ENCODE measurements around the gene NCKIPSD. TPM values are rescaled to one million over a fixed set of nuclear protein-coding genes. Genes with fewer than 3 reads are reported as not detected.

The NCKIPSD gene
- total RNA-seq, 1 experiment from 2014 or later = 26.9 TPM

DNA sequence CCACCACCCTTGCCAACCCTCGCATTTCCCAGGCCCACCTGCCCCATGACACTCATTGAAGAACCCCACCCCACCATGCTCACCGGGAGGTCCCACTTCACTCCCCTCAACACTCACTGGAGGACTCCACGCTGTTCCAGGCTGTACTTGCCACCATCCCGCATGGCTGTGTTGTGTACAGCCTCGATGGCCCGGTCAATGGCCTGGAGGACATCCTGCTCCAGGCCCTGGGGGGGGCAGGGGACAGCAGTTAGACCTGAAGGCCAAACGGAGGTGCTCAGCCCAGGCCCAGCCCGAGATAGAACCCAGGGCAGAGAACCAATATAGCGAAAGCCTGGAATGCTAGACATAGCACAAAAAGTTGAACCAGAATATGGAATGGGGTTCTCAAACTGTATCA is 2.9 kb downstream of the NCKIPSD start:
- POLR2A ChIA-PET = interaction anchor here (0.9 to 2.8 kb wide), 11 partner anchors 8 to 84 kb away, joined by 3 to 32 read pairs (median 8); partner anchors contain the start of genes CELSR3, IP6K2 and SLC26A6
- BruUV-seq (replicated peaks) = no TSS peak
- H3K27me3 Mint-ChIP-seq (ENCODE audit: insufficient read depth, unreplicated experiment) = no peaks in the 10 kb centered on the region
- peaks cover 36% of the 10 kb centered on the region for H3K4me1 Mint-ChIP-seq (ENCODE audit: insufficient read depth, unreplicated experiment)
- no peak for DNase-seq (ENCODE audit: unreplicated experiment)
- peak overlapping the region; percentile 13 for H3K27ac Mint-ChIP-seq (ENCODE audit: low read depth, unreplicated experiment)
- H3K4me3 Mint-ChIP-seq (ENCODE audit: unreplicated experiment) = no peak overlapping the region
- CTCF ChIA-PET = interaction anchor here (1.7 to 2.8 kb wide), 4 partner anchors 10 to 124 kb away, joined by 6 to 18 read pairs (median 14); partner anchors contain the start of gene CELSR3
- intact Hi-C loops (cut with micrococcal nuclease) = loop anchor here (10.0 kb wide), 1 partner anchor 128 kb away; the partner anchor contains the start of gene PFKFB4
- TF ChIP-seq, protein P1, sequence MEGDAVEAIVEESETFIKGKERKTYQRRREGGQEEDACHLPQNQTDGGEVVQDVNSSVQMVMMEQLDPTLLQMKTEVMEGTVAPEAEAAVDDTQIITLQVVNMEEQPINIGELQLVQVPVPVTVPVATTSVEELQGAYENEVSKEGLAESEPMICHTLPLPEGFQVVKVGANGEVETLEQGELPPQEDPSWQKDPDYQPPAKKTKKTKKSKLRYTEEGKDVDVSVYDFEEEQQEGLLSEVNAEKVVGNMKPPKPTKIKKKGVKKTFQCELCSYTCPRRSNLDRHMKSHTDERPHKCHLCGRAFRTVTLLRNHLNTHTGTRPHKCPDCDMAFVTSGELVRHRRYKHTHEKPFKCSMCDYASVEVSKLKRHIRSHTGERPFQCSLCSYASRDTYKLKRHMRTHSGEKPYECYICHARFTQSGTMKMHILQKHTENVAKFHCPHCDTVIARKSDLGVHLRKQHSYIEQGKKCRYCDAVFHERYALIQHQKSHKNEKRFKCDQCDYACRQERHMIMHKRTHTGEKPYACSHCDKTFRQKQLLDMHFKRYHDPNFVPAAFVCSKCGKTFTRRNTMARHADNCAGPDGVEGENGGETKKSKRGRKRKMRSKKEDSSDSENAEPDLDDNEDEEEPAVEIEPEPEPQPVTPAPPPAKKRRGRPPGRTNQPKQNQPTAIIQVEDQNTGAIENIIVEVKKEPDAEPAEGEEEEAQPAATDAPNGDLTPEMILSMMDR (IDR thresholded peaks at IDR 0.05; ENCODE audit: unreplicated experiment) = no peak
- peaks cover 63% of the 10 kb centered on the region for H3K36me3 Mint-ChIP-seq (ENCODE audit: insufficient read depth, unreplicated experiment)
- no peaks in the 10 kb centered on the region for H3K9me3 Mint-ChIP-seq (ENCODE audit: unreplicated experiment)

GRCh38 chr3:48681974-48682610 is 3.6 kb downstream of the NCKIPSD start:
- no peak for DNase-seq (ENCODE audit: unreplicated experiment)
- H3K36me3 Mint-ChIP-seq (ENCODE audit: insufficient read depth, unreplicated experiment) = peaks cover 63% of the 10 kb centered on the region
- H3K27me3 Mint-ChIP-seq (ENCODE audit: insufficient read depth, unreplicated experiment) = no peaks in the 10 kb centered on the region
- no peak overlapping the region for H3K4me3 Mint-ChIP-seq (ENCODE audit: unreplicated experiment)
- ChIA-PET POLR2A (interaction anchor here (0.7 to 1.0 kb wide), 2 partner anchors 12 to 58 kb away, joined by 3 read pairs; no protein-coding TSS in a partner anchor), CTCF (interaction anchor here (0.6 to 0.7 kb wide), 2 partner anchors 58 to 1108 kb away, joined by 3 to 4 read pairs; no protein-coding TSS in a partner anchor)
- no peaks in the 10 kb centered on the region for H3K9me3 Mint-ChIP-seq (ENCODE audit: unreplicated experiment)
- BruUV-seq (replicated peaks) = no TSS peak
- H3K4me1 Mint-ChIP-seq (ENCODE audit: insufficient read depth, unreplicated experiment) = peaks cover 36% of the 10 kb centered on the region
- intact Hi-C loops (cut with micrococcal nuclease) = loop anchor here (10.0 kb wide), 1 partner anchor 127 kb away; the partner anchor contains the start of gene PFKFB4
- TF ChIP-seq, protein P1 (IDR thresholded peaks at IDR 0.05; ENCODE audit: unreplicated experiment) = no peak
- peak overlapping the region; percentile 13 for H3K27ac Mint-ChIP-seq (ENCODE audit: low read depth, unreplicated experiment)

GRCh38 chr3:48681541-48681880 is 4.2 kb downstream of the NCKIPSD start:
- BruUV-seq (replicated peaks) = no TSS peak
- intact Hi-C loops (cut with micrococcal nuclease) = loop anchor here (10.0 kb wide), 1 partner anchor 127 kb away; the partner anchor contains the start of gene PFKFB4
- TF ChIP-seq, protein P1 (IDR thresholded peaks at IDR 0.05; ENCODE audit: unreplicated experiment) = no peak
- Mint-ChIP-seq H3K9me3 (ENCODE audit: unreplicated experiment) (no peaks in the 10 kb centered on the region), H3K27ac (ENCODE audit: low read depth, unreplicated experiment) (peak overlapping the region; percentile 13), H3K27me3 (ENCODE audit: insufficient read depth, unreplicated experiment) (no peaks in the 10 kb centered on the region), H3K4me1 (ENCODE audit: insufficient read depth, unreplicated experiment) (peaks cover 33% of the 10 kb centered on the region), H3K4me3 (ENCODE audit: unreplicated experiment) (no peak overlapping the region), H3K36me3 (ENCODE audit: insufficient read depth, unreplicated experiment) (peaks cover 61% of the 10 kb centered on the region)
- POLR2A ChIA-PET = interaction anchor here (0.7 to 1.0 kb wide), 2 partner anchors 11 to 59 kb away, joined by 3 read pairs; no protein-coding TSS in a partner anchor
- DNase-seq (ENCODE audit: unreplicated experiment) = no peak
- CTCF ChIA-PET = interaction anchor here (0.5 to 1.3 kb wide), 5 partner anchors 40 to 1109 kb away, joined by 3 to 5 read pairs (median 4); partner anchors contain the start of gene SLC26A6

DNA sequence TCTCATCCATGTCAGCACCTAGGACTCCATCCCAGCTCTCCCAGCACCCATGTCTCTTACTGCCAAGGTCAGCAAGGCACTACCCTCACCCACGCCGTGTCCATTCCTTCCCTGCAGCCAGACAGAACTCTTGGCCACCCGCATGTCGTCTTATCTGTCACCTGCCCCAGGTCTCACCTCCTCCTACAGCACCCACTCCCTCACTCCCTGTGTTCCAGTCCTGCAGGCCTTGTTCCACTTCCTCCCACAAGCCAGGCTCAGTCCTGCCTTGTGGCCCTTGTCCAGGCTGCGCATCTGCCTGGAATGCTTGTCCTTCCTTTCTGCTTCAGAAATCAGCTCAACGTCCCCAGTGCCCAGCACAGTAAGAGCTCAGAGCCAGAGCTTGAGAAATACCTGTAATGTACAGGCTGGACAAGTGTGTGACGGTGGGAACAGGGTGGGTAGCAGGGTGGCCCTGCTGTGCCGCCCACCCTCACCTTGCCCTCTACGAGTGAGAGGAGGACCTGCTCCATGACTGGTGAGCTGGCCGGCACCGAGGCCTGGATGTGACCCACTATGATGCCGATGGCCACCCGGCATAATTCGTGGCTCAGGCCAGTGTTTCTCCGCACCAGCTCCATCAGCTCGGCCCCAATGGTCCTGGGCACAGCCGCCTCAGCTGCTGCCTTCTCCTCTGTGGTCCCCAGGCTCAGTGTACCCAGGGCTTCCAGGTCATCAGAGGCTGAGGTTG is 4.7 kb downstream of the NCKIPSD start:
- no peak for DNase-seq (ENCODE audit: unreplicated experiment)
- ChIA-PET CTCF (interaction anchor here (0.5 to 1.3 kb wide), 4 partner anchors 40 to 251 kb away, joined by 3 to 5 read pairs (median 4); partner anchors contain the start of gene SLC26A6), POLR2A (interaction anchor here (0.7 kb wide), 1 partner anchor 11 kb away, joined by 3 read pairs; no protein-coding TSS in a partner anchor)
- intact Hi-C loops (cut with micrococcal nuclease) = loop anchor here (10.0 kb wide), 1 partner anchor 126 kb away; the partner anchor contains the start of gene PFKFB4
- Mint-ChIP-seq H3K27ac (ENCODE audit: low read depth, unreplicated experiment) (peak overlapping the region; percentile 73), H3K4me1 (ENCODE audit: insufficient read depth, unreplicated experiment) (peaks cover 28% of the 10 kb centered on the region), H3K27me3 (ENCODE audit: insufficient read depth, unreplicated experiment) (no peaks in the 10 kb centered on the region), H3K4me3 (ENCODE audit: unreplicated experiment) (no peak overlapping the region), H3K9me3 (ENCODE audit: unreplicated experiment) (no peaks in the 10 kb centered on the region), H3K36me3 (ENCODE audit: insufficient read depth, unreplicated experiment) (peaks cover 58% of the 10 kb centered on the region)
- no TSS peak for BruUV-seq (replicated peaks)
- TF ChIP-seq, protein P1 (IDR thresholded peaks at IDR 0.05; ENCODE audit: unreplicated experiment) = no peak

Measured in MCF 10A (cell line).